Stimulated activated CD8-positive, alpha-beta memory T cell treated with anti-CD3 and anti-CD28 coated beads, Interleukin-4, amount 100 ng/mL, for 48 hours (primary cell): ENCODE results near the gene MAP3K9.

ENCODE experiments used
- DNase-seq: peaks from one replicate; pipeline ENCODE4 v3.0.0-alpha.2; 2020

MAP3K9 gene

GRCh38 chr14:70780396-70781075 is 28.8 kb downstream of the MAP3K9 start:
- DNase-seq, result no peak

GRCh38 chr14:70779667-70780066 is 29.6 kb downstream of the MAP3K9 start:
- no peak for DNase-seq

DNA sequence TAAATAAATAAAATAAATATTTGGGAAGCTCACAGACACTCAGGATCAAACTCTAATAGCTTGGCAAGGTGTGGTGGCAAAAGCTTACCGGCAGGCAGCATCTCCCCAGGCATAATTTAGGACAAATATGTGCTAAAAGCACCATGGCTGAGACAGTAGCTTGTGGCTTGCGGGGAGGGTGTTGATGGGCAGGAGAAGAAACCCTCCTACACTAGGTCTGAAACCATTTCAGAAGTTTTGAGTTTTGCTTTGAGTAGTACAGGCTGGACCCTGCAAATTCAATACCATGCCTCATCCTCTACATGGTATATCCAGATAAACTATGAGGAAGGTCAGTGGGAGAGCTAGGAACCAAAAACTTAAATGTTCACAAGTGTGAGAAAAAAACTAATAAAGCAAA is 33.1 kb downstream of the MAP3K9 start:
- DNase-seq, result no peak

GRCh38 chr14:70773182-70773862 is 36.0 kb downstream of the MAP3K9 start:
- no peak for DNase-seq

- no peak for DNase-seq
These were observed 37.5 kb downstream of the MAP3K9 start for GRCh38 chr14:70771781-70772212.

GRCh38 chr14:70770490-70770889 is 38.8 kb downstream of the MAP3K9 start:
- no peak for DNase-seq

DNA sequence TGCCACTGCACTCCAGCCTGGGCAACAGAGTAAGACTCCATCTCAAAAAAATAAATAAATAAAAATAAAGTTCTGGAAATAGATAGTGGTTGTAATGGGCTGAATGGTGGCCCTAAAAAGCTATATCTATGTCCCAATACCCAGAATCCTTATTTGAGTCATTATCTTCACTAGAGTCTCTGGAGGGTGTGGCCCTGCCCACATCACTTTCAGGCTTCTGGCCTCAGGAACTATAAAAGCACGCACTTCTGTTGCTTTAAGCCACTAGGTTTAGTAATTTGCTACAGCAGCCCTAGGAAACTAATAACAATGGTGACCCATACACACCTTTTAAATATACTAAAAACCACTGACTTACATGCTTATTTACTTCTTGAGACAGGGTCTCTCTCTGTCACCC is 49.9 kb downstream of the MAP3K9 start:
- DNase-seq, result no peak

DNA sequence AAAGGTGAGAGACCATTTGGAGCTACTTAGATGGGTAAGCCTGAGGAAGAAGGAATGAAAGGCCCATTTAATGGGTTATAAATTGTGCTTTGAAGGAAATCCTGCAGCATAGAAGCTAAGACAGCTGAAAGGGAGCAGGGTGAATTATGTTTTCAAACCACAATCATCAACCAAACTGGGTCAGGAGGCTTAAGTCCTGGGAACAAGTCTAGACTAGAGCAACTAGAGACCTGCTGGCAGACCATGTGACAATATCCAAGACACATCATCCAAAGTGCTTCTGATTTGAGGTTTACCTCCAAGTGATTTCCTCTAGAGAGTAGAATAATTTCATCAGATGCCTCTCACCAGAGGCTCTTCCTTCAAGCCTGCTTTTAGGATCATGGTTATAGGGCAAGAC is 53.7 kb downstream of the MAP3K9 start:
- no peak for DNase-seq

DNA sequence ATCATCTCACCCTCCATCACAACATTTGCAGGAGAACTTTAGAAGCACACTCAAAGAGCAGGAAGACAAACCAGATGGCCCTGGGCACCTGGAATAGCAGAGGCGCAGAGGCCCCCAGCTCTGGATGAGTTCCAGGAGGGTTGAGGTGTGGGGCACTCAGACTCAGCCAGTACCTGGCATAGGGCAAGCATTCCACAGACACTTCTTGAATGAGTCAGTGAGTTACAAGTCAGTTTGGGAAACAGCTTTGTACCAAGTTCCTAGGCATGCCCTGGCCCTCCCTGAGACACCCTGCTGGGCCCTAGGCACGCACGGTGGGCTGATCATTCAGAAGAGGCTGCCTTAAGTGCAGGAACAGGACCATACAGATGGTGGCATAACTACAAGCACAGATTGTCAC is 54.3 kb downstream of the MAP3K9 start:
- no peak for DNase-seq

- DNase-seq, result no peak
These were observed 55.8 kb downstream of the MAP3K9 start for GRCh38 chr14:70753518-70753953.

- no peak for DNase-seq
These were observed 60.9 kb downstream of the MAP3K9 start for GRCh38 chr14:70748422-70748821.

GRCh38 chr14:70744641-70745040 is 64.7 kb downstream of the MAP3K9 start:
- no peak for DNase-seq

GRCh38 chr14:70742316-70742715 is 67.0 kb downstream of the MAP3K9 start:
- DNase-seq, result no peak

DNA sequence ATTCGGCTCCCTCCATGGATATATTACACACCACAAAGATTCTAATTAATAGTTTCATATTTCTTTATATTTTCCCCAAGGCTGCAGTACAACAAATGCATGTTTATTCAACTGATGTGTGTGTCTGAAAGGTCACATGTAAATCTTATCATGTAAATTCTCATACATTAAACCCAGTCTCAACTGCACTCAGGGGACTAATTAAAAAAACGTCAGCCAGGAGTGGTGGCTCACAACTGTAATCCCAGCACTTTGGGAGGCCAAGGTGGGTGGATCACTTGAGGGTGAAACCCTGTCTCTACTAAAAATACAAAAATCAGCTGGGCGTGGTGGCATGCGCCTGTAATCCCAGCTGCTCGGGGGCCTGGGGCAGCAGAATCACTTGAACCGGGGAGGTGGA is 67.8 kb downstream of the MAP3K9 start:
- no peak for DNase-seq

DNA sequence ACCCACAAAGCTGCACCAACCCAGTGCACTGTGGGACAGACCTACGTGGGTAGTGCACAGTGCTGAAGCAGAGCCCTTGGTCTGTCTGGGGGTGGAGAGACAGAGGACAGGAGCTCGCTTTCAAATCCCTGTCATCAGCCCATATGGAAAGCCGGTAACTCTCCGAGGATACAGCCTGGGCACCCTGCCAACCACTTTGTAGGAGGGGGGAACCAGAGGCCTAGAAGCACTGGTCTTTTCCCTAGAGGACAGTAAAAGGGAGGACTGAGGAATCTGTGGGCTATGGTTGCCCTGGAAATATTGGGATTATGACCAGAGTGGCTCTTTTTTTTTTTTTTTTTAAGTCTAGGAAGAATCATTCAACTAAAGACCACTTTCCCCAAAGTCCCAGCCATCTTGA is 74.3 kb downstream of the MAP3K9 start:
- DNase-seq, result no peak

DNA sequence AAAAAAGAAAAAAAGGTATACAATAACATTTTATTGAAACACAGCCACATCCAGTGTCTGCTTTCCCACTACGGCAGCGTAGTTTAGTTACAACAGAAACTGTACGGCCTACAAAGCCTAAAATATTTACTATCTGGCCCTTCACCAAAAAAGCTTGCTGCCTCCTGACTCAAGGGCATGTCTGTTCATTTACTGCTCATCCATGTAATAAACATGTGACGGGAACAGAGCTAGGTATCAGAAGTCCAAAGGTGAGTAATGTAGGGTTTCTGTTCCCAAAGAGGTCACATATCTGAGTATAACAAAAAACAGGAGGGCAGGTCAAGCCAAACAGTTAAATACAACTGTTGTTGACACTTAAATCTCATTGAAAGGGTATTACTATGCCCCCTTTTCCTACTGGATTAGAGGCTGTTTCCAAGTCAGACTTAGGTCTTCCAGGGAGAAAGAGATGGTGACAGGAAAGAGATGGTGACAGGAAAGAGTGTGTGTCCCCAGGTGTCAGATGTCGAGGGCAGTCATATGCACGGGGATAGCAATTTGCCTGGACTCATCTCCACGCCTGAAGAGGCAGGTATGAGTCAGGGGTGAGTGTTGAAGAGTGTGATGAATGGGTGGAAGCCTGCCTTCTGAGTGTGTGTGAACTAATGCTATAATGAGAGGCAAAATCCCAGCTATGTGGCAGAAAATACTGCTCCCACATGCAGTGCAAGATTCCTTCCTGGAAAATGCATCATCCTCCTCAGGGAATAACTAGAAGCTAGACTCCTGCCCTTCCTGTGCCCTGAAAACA is 77.7 kb downstream of the MAP3K9 start:
- DNase-seq, result no peak

- no peak for DNase-seq
These were observed 78.9 kb downstream of the MAP3K9 start for GRCh38 chr14:70730393-70730792.

GRCh38 chr14:70726651-70727375 is 82.5 kb downstream of the MAP3K9 start:
- no peak for DNase-seq

DNA sequence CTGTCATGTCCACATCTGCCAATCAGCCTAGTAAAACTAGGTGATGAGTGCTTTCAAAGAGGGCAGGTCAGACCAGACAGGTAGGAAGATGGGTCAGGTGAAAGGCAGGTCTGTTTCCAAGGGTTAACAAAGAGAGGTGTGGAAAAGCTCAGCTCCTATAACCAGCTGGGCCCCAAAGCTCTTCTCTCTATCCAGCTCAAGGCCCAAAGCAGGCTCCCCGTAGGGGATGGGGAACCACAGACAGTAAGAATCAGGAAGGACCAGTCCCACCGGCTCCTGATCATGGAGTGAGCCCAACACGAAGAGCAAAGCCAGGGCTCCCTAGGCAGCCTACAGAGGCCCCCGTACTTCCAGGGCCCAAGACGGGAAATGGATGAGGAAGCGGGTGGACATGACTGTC is 84.4 kb downstream of the MAP3K9 start:
- DNase-seq, result no peak

DNA sequence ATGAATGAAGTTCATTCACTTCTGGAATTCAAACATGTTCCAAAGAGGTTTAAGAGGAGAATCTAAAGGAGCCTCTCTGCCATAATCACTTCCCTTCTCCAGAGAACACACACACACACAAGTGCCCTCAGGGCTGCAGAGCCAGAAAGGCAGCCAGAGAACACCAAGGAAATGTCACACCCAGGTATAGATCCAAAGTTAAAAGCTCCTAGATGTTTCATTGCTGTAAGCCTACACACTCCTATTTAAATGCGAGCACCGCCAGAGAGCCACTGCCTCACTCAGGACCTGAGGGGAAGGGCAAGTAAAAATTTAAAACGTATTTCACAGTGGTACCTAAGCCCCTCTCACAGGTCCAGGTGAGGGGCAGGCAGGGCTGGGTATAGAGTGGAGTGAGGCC is 85.2 kb downstream of the MAP3K9 start:
- no peak for DNase-seq

DNA sequence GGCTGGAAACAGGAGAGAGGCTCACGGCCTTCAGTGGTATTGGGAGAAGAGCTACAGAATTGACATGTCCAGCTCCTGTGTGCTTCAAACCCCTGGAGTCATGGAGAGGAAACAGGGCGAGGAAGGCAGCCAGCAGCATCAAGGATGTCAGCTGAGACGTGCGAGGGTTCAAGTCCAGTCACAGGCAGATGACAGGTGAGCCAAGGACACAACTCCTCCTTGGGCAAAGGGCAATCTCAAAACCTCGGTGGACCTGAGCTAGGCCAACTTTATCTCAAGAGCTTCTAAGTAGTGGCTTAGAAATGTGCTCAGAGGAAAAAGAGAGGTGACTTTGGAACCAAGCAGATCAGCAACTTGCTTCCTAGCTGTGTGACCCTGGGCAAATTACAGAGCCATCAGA is 86.0 kb downstream of the MAP3K9 start:
- DNase-seq, result no peak

DNA sequence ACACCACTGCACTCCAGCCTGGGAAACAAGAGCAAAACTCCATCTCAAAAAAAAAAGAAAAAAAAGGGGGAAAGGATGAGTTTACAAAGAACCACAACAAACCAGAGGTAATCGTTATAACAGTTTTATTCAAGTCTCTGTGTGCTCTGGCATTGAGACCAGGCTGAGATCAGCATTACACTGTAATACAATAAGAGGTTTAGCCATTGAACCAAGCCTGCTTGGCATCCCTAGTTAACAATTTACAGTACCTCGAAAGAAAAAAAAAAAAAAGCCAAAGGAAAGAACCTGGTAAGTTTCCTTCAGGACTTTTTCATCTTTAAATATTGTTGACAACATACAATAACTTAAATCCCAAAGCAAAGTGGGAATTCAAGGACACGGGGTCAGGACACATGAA is 86.9 kb downstream of the MAP3K9 start:
- no peak for DNase-seq

- no peak for DNase-seq
These were observed 87.8 kb downstream of the MAP3K9 start for GRCh38 chr14:70721542-70721941.
